H1 (cell line): ENCODE data around the gene DPYD. TPM values are rescaled to one million over a fixed set of nuclear protein-coding genes. Genes with fewer than 3 reads are reported as not detected.

Source experiments
- CTCF ChIA-PET: fragments of 300-600 bp; sonication (Branson Sonifier 250); formaldehyde crosslinking; loops from one replicate; lab custom pipeline; 2021; ENCODE audit not compliant: partially characterized antibody; lab: Charles Lee
- POLR2A ChIA-PET: fragments of 300-600 bp; sonication (Branson Sonifier 250); formaldehyde crosslinking; loops from one replicate; lab custom pipeline; 2021; ENCODE audit warnings: inconsistent platforms; ENCODE audit not compliant: partially characterized antibody; lab: Charles Lee
- DNase-seq, 2 experiments: peaks; one replicate each; pipeline versions ENCODE4 v3.0.0 to v3.0.0-alpha.2; 2010 to 2022; ENCODE audit warnings: low spot score in 2 of 2, low read depth in 1 of 2, mixed read lengths in 1 of 2
- FAIRE-seq: peaks from 2 replicates; lab custom pipeline; 2011; peaks lifted over from hg19 to GRCh38; lab: Jason Lieb, UNC
- H2AFZ ChIP-seq: 2 replicates; pipeline ENCODE4 v1.8.1; 2012; ENCODE audit warnings: low read length, inconsistent platforms
- H2AK5ac ChIP-seq: 2 replicates; pipeline ENCODE4 v1.6.1; 2013; ENCODE audit warnings: low read depth, low read length
- H2BK120ac ChIP-seq: replicated peaks from 2 replicates; pipeline ENCODE3; 2013; ENCODE audit warnings: low read depth, low read length, inconsistent platforms
- H2BK12ac ChIP-seq: 2 replicates; pipeline ENCODE4 v1.6.1; 2013; ENCODE audit warnings: low read depth, low read length
- H2BK15ac ChIP-seq: 2 replicates; pipeline ENCODE4 v1.6.1; 2013; ENCODE audit warnings: low read length
- H2BK20ac ChIP-seq: 2 replicates; pipeline ENCODE4 v1.6.1; 2013; ENCODE audit warnings: low read length
- H2BK5ac ChIP-seq: 2 replicates; pipeline ENCODE4 v1.6.1; 2013; ENCODE audit warnings: low read depth, low read length
- H3K14ac ChIP-seq: 2 replicates; pipeline ENCODE4 v1.6.1; 2013; ENCODE audit warnings: inconsistent platforms; ENCODE audit not compliant: insufficient read length
- H3K18ac ChIP-seq: 2 replicates; pipeline ENCODE4 v1.6.1; 2013; ENCODE audit warnings: low read length; ENCODE audit errors: extremely low read depth
- H3K23ac ChIP-seq: 2 replicates; pipeline ENCODE4 v1.6.1; 2013; ENCODE audit warnings: inconsistent platforms; ENCODE audit not compliant: insufficient read length
- H3K23me2 ChIP-seq: 2 replicates; pipeline ENCODE4 v1.6.1; 2013; ENCODE audit warnings: low read depth, low read length
- H3K27ac ChIP-seq: 2 replicates; pipeline ENCODE4 v1.6.1; 2011; ENCODE audit warnings: low read depth, low read length, inconsistent platforms
- H3K27me3 ChIP-seq, 4 experiments: replicated peaks in 1 of 4; 1 replicate in 1 of 4; 2 replicates in 3 of 4; pipeline versions ENCODE4 v1.6.1 to v1.8.1; 2011 to 2013; ENCODE audit warnings: low read length in 3 of 4, mild to moderate bottlenecking in 3 of 4, inconsistent platforms in 2 of 4, mixed read lengths in 2 of 4, moderate library complexity in 1 of 4; ENCODE audit not compliant: control insufficient read depth in 3 of 4, insufficient read depth in 3 of 4; ENCODE audit errors: extremely low read depth in 1 of 4
- H3K36me3 ChIP-seq, 4 experiments: 2 replicates each; pipeline versions ENCODE4 v1.6.1 to v1.8.1; 2011 to 2013; ENCODE audit warnings: mild to moderate bottlenecking in 4 of 4, low read length in 3 of 4, moderate library complexity in 2 of 4, control low read depth in 1 of 4, inconsistent platforms in 1 of 4; ENCODE audit not compliant: insufficient read depth in 4 of 4, control insufficient read depth in 2 of 4
- H3K4ac ChIP-seq: replicated peaks from 2 replicates; pipeline ENCODE3; 2013; ENCODE audit warnings: low read length, low read depth, mixed read lengths, inconsistent platforms; ENCODE audit not compliant: insufficient read length
- H3K4me1 ChIP-seq, 4 experiments: replicated peaks in 1 of 4; 1 replicate in 1 of 4; 2 replicates in 3 of 4; pipeline versions ENCODE4 v1.6.1 to v1.8.1; 2011 to 2013; ENCODE audit warnings: low read length in 3 of 4, inconsistent platforms in 2 of 4, mixed read lengths in 1 of 4; ENCODE audit not compliant: insufficient read depth in 4 of 4, control insufficient read depth in 3 of 4
- H3K4me2 ChIP-seq, 2 experiments: 2 replicates each; pipeline versions ENCODE4 v1.6.1 to v1.8.1; 2011 to 2013; ENCODE audit warnings: low read depth in 2 of 2, low read length in 2 of 2, control low read depth in 1 of 2, inconsistent platforms in 1 of 2, mild to moderate bottlenecking in 1 of 2; ENCODE audit not compliant: insufficient read depth in 1 of 2
- H3K4me3 ChIP-seq, 4 experiments: fragments of 200-600, 300-600 bp in 1 of 4; sonication (generic), shearing (Covaris generic), sonication (Bioruptor Twin) in 1 of 4; 2 replicates each; pipeline versions ENCODE4 v1.5.1 to v1.8.1; 2011 to 2016; ENCODE audit warnings: low read length in 4 of 4, low read depth in 3 of 4, control low read depth in 2 of 4, inconsistent platforms in 2 of 4, mild to moderate bottlenecking in 2 of 4, mixed read lengths in 1 of 4, moderate library complexity in 1 of 4; ENCODE audit not compliant: insufficient read depth in 2 of 4; ENCODE audit errors: extremely low read depth in 1 of 4
- H3K56ac ChIP-seq: replicated peaks from 2 replicates; pipeline ENCODE3; 2013; ENCODE audit warnings: low read depth, mild to moderate bottlenecking, mixed read lengths, low read length, inconsistent platforms; ENCODE audit not compliant: insufficient read length
- H3K79me1 ChIP-seq: 2 replicates; pipeline ENCODE4 v1.6.1; 2013; ENCODE audit warnings: low read depth, low read length, control low read depth
- H3K79me2 ChIP-seq, 2 experiments: 2 replicates each; pipeline versions ENCODE4 v1.6.1 to v1.8.1; 2012 to 2013; ENCODE audit warnings: low read length in 2 of 2, mild to moderate bottlenecking in 2 of 2, inconsistent platforms in 1 of 2; ENCODE audit not compliant: insufficient read depth in 2 of 2, control insufficient read depth in 1 of 2
- H3K9ac ChIP-seq, 4 experiments: replicated peaks in 1 of 4; 1 replicate in 1 of 4; 2 replicates in 3 of 4; pipeline versions ENCODE4 v1.6.1 to v1.8.1; 2011 to 2013; ENCODE audit warnings: low read depth in 3 of 4, low read length in 3 of 4, control low read depth in 2 of 4, mild to moderate bottlenecking in 2 of 4, moderate library complexity in 2 of 4, inconsistent platforms in 1 of 4; ENCODE audit errors: extremely low read depth in 1 of 4
- H3K9me3 ChIP-seq, 2 experiments: 2 replicates each; pipeline versions ENCODE4 v1.6.1 to v1.8.1; 2012 to 2013; ENCODE audit warnings: mild to moderate bottlenecking in 2 of 2, moderate library complexity in 2 of 2, control low read depth in 1 of 2, inconsistent platforms in 1 of 2, low read depth in 1 of 2, low read length in 1 of 2, mixed read lengths in 1 of 2; ENCODE audit not compliant: insufficient read depth in 2 of 2
- H4K20me1 ChIP-seq, 2 experiments: replicated peaks in 1 of 2; 2 replicates each; pipeline versions ENCODE3 to v1.8.1; 2011 to 2013; ENCODE audit warnings: inconsistent platforms in 2 of 2, low read length in 2 of 2, mild to moderate bottlenecking in 1 of 2; ENCODE audit not compliant: insufficient read depth in 2 of 2, control insufficient read depth in 1 of 2
- H4K5ac ChIP-seq: 2 replicates; pipeline ENCODE4 v1.6.1; 2013; ENCODE audit warnings: low read length, low read depth, mixed read lengths, inconsistent platforms; ENCODE audit not compliant: insufficient read length
- H4K8ac ChIP-seq: 2 replicates; pipeline ENCODE4 v1.8.0; 2013; ENCODE audit warnings: mild to moderate bottlenecking, moderate library complexity, low read length, inconsistent platforms; ENCODE audit not compliant: insufficient read depth; ENCODE audit errors: extremely low read depth
- H4K91ac ChIP-seq: replicated peaks from 2 replicates; pipeline ENCODE3; 2013; ENCODE audit warnings: low read length, mixed read lengths, inconsistent platforms; ENCODE audit not compliant: insufficient read length
- FOSL1 ChIP-seq: IDR thresholded peaks from 2 replicates; pipeline ENCODE4 v1.6.1; 2011; ENCODE audit warnings: mild to moderate bottlenecking, low read depth, low read length, moderate library complexity; ENCODE audit not compliant: insufficient read depth
- POLR2AphosphoS5 ChIP-seq: IDR thresholded peaks from 2 replicates; pipeline ENCODE4 v1.6.1; 2011; ENCODE audit warnings: low read depth, low read length
- SP1 ChIP-seq: IDR thresholded peaks from 2 replicates; pipeline ENCODE4 v1.6.1; 2011; ENCODE audit warnings: low read depth, low read length
- SRF ChIP-seq: IDR thresholded peaks from 2 replicates; pipeline ENCODE4 v1.6.1; 2011; ENCODE audit warnings: mild to moderate bottlenecking, low read depth, low read length, moderate library complexity
- WGBS, 2 experiments: shearing (Covaris generic) in 1 of 2; methylation state at CpG; one replicate each; pipeline versions ENCODE4 v1.1.6 to v1.1.7; 2013 to 2015; ENCODE audit warnings: low lambda C conversion rate in 2 of 2, mixed read lengths in 2 of 2, inconsistent platforms in 1 of 2, low coverage in 1 of 2, missing lambda C conversion rate in 1 of 2; ENCODE audit not compliant: insufficient replicate concordance in 2 of 2, insufficient coverage in 1 of 2, insufficient read length in 1 of 2; ENCODE audit errors: extremely low coverage in 1 of 2, missing lambda C conversion rate in 1 of 2; 5-methylcytosine and 5-hydroxymethylcytosine counted together
- polyA plus RNA-seq, 7 experiments: library from polyadenylated mRNA; depleted of rRNA in 3 of 7; stranded (reverse) in 5 of 7; unstranded in 2 of 7; fragments of >200 nt in 5 of 7; fragments of 200-250 nt in 2 of 7; gene quantifications; 1 replicate in 5 of 7; 2 replicates in 1 of 7; 4 replicates in 1 of 7; pipeline versions ENCODE4 v1.2.1 to v1.2.3, GENCODE V29; 2011 to 2013; ENCODE audit warnings: missing spikeins in 2 of 7, mixed read lengths in 2 of 7
- total RNA-seq: library from RNA; stranded (reverse); fragmentation: NEBNext Ultra II Directional; extraction: Animal tissue kit (Norgen Biotek cat#: 25700); gene quantifications from 2 replicates; pipeline ENCODE4 v1.2.1, GENCODE V29; 2021

DPYD gene
- total and polyA plus RNA-seq, 2 of the 8 experiments (the other 6 are each of a cell fraction or from before 2014, with no cell fraction given), result 0.29 to 0.73 TPM

DNA sequence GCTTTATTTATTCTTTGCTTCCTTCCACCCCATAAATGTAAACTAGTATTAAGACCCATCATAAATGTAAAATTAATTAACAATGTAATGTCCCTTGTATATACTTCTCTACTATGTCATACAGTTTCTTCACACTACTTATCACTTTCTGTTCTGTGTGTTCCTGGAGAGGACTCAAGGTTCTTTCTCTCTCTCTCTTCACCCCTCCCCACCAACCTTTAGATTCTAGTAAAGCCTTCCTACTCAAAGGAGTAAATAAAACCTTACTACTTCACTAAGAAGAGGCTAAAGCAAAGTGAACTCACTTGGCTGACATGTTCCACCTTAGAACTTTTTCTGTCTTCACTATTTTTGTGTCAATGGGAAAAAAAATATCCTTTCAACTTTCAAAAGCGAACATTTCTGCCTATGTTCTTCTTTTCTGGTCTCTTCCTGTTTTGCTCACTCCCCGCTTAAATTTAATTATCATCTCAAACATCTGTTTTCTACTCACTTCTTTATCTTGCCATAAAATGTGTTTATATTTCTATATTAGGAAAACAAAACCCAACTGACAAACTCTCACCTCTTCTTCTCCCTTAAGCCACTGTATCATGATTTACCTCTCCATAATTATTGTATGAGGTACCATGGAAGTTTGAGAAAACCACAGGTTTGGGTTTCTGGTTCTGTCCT lies 260.3 kb downstream of the DPYD start:
- FAIRE-seq (no peak), DNase-seq (no peak)
- H2BK20ac ChIP-seq, result no peak overlapping the region
- ChIA-PET CTCF (no interaction called here), POLR2A (no interaction called here)
- H4K8ac ChIP-seq, result no peak overlapping the region
- no peak overlapping the region for H3K4me3 ChIP-seq
- no peaks in the 10 kb centered on the region for H3K79me2 ChIP-seq
- H4K91ac ChIP-seq, result no peak overlapping the region
- no peak overlapping the region for H3K27ac ChIP-seq
- no peak overlapping the region for H2AK5ac ChIP-seq
- H3K14ac ChIP-seq, result no peak overlapping the region
- no peaks in the 10 kb centered on the region for H3K36me3 ChIP-seq
- H3K9me3 ChIP-seq, result no peaks in the 10 kb centered on the region
- H4K20me1 ChIP-seq, result no peaks in the 10 kb centered on the region
- no peak overlapping the region for H3K23ac ChIP-seq
- no peaks in the 10 kb centered on the region for H3K79me1 ChIP-seq
- H2BK120ac ChIP-seq, result no peak overlapping the region
- H3K56ac ChIP-seq, result no peak overlapping the region
- H3K4me1 ChIP-seq, result no peaks in the 10 kb centered on the region
- H2BK12ac ChIP-seq, result no peak overlapping the region
- WGBS, 2 experiments, result 100% methylated on average over 1 to 2 of the region's 2 CpGs
- no peak overlapping the region for H3K4me2 ChIP-seq
- no peak overlapping the region for H2BK15ac ChIP-seq
- H4K5ac ChIP-seq, result no peak overlapping the region
- no peak overlapping the region for H2BK5ac ChIP-seq
- no peaks in the 10 kb centered on the region for H3K27me3 ChIP-seq
- no peak overlapping the region; the same call in 1 of the 2 replicates for H2AFZ ChIP-seq
- no peak overlapping the region for H3K18ac ChIP-seq
- no peak overlapping the region for H3K4ac ChIP-seq
- no peaks in the 10 kb centered on the region for H3K23me2 ChIP-seq
- no peak overlapping the region for H3K9ac ChIP-seq
- TF ChIP-seq POLR2AphosphoS5 (no peak), SRF (no peak), FOSL1 (no peak), SP1 (no peak)
